Activated CD8-positive, alpha-beta memory T cell treated with anti-CD3 and anti-CD28 coated beads for 1 hour (primary cell): ENCODE results near the gene SDR39U1.
"Not testable (repeated sequence)": the region's sequence is repeated elsewhere in the genome, so short reads cannot be mapped to it uniquely, and the experiment has no call there.

Experiments used
- DNase-seq, 2 donors: peaks; one replicate each; pipeline ENCODE4 v3.0.0-alpha.2; 2020; ENCODE audit warnings: low read depth in 1 of 2; ENCODE audit errors: extremely low read depth in 1 of 2

SDR39U1 gene, protein sequence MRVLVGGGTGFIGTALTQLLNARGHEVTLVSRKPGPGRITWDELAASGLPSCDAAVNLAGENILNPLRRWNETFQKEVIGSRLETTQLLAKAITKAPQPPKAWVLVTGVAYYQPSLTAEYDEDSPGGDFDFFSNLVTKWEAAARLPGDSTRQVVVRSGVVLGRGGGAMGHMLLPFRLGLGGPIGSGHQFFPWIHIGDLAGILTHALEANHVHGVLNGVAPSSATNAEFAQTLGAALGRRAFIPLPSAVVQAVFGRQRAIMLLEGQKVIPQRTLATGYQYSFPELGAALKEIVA

DNA sequence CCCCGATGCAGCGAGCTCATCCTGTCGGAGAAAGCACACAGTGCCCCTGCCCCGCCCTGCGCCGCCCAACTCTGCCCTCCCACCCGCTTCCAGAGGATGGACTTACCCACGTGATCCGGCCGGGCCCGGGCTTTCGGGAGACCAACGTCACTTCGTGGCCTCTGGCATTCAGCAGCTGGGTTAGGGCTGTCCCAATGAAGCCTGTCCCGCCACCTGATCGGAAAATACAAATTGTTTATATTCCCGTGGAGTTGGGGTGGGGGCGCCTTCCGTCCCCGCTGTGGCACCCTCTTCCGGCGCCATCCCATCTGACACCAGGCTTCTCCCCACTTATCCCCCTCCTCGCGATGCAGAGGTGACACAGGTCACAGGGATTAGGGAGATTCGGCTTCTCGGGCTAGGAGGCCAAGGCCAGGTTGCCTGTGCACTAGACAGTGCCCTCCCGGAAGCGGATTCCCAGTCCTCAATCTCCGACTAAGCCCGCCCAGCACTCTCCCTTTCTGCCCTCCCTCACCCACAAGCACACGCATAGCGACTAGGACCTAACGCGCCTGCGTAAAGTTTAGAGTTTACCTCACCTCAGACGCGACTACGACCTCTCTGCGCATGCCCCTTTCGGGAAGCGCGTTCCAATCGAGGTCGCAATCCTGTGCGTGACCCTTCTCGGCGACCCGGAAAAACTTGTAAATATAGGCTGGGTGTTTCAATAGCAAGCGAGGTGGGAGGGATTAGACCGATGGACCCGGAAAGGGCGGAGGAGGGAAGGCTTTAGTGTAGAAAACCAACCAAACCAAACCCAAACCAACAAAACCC is at the start of gene SDR39U1:
Gene SDR39U1, minus strand, starts transcription at position 537 of the 813 bp plus-strand sequence. Its CDS starts 7 bp downstream, at position 530.
- DNase-seq, result peak; percentile 88 to 93

DNA sequence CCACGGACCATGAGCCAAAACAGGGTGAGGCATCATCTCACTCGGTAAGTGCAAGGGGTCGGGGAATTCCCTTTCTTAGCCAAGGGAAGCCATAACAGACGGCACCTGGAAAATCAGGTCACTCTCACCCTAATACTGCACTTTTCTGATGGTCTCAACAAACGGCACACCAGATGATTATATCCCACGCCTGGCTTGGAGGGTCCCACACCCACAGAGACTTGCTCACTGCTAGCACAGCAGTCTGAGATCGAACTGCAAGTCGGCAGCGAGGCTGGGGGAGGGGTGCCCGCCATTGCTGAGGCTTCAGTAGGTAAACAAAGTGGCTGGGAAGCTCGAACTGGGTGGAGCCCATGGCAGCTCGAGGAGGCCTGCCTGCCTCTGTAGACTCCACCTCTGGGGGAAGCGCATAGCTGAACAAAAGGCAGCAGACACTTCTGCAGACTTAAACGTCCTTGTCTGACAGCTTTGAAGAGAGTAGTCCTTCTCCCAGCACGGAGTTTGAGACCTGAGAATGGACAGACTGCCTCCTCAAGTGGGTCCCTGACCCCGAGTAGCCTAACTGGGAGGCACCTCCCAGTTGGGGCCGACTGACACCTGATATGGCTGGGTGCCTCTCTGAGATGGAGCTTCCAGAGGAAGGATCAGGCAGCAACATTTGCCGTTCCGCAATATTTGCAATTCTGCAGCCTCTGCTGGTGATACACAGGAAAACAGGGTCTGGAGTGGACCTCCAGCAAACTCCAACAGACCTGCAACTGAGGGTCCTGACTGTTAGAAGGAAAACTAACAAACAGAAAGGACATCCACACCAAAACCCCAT is 49.2 kb upstream of the SDR39U1 start:
- not testable (repeated sequence) for DNase-seq

DNA sequence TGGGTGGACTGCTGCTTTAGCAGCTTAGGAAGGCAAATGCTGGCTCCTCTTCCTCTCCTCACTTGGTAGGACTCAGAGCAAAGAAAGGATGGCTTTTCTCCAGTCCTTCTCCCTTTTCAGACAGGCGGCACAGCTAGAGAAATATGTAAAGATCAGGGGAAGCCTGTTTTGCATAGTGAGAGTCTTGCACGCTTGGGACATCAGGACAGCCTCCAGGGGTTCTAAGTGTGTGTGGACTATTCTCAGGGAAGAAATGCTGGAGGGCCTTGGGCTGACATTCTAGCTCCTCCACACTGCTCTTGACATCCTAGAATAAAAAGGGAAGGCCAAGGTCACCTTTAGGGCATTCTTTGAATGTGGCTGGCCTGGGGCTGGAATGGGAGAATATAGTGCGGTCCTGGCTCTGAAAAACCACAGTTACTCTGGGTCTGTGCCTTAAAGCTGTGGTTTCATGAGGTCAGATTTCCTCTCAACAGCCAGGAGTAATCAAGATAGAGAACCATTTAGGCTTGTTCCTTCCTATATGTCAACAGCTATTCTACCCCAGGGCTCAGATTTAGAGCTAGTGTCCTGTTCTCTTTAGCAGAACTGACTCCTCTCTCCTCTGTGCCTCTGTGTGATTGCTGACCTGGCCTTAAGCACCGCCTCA is 41.2 kb upstream of the SDR39U1 start:
- no peak for DNase-seq

DNA sequence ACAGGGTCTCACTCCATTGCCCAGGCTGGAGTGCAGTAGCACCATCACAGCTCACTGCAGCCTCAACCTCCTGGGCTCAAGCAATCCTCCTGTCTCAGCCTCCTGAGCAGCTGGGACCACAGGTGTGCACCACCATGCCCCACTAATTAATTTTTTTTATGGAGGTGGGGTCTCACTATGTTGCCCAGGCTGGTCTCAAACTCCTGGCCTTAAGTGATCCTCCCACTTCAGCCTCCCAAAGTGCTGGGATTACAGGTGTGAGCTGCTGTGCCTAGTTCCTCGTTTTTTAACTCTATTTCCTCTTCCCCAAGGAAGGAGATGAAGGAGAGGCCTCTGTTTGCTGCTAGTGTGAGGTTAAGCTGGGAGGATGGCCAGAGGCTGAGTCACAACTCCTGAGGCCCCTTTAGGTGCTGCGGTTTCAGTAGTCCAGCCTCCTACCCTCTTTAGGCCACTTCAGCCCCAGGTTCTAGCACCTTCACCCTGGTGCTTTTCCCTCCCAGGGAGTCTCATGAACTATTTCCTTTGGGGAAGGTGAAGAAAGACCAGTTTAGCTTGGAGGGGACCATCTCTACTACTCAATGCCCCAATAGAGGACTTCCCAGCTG is 40.2 kb upstream of the SDR39U1 start:
- DNase-seq, result not testable (repeated sequence)

DNA sequence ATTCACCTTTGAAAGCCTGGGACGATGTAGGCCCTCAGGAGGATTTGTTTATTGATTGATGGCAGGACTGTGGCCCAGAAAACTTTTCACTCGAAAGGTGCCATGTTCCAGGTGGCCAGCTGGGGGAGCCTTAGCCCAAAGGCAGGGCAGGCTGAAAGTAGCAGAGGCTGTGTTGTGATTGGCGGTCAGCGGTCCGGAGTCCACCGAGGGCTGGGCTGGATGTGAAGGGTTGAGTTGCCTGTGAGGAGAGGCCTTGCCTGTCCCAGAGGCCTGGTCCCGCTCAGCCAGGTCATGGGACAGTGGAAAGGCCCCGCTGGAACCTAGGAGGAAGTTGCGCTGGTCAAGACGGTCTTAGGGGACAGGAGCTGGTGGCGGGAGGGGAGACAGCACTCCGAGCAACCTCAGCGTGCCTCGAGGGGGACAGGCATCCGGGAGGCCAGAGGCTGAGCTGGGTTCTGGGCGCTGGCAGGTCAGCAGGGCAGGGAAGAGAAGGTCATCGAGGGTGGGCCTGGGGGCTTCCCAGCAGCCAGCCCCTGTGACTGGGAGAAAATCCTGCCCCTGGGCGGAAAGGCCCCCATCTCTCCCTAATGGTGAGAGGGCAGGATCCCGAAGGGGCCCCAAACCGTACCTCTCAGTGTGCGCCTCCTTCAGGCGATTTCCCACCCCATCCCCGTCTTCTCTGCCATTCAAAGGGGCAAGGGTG is 39.2 kb upstream of the SDR39U1 start:
- peak in 1 of 2 donors; percentile 17 for DNase-seq

DNA sequence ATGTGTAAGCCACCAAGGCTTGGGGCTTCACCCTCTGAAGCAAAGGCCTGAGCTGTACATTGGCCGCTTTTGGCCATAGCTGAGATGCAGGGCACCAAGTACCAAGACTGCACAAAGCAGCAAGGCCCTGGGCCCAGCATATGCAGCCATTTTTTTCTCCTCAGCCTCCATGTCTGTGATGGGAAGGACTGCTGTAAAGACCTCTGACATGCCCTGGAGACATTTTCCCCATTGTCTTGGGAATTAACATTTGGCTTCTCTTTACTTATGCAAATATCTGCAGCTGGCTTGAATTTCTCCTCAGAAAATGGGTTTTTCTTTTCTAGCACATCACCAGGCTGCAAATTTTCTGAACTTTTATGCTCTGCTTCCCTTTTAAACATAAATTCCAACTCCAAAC is 37.4 kb upstream of the SDR39U1 start:
- DNase-seq, result not testable (repeated sequence)

DNA sequence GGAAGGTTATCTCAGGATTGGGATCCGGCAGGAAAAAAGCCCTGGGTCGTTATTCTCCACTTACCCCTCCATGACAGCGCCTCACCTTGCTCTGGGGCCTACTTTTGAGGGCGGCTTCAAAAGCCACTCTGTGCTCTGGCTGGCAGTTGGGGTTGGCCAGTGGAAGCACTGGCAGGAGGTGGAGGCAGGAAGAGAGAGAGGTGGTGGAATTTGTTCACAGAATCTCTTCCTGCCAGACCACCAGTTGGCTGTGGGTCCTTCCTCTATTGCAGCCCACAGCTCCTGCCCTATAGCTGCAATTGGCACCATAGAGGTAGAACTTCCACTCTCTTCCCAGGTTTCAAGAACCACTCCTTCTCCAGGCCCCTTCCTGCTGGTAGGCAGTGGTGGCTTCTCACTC is 32.7 kb upstream of the SDR39U1 start:
- no peak for DNase-seq

DNA sequence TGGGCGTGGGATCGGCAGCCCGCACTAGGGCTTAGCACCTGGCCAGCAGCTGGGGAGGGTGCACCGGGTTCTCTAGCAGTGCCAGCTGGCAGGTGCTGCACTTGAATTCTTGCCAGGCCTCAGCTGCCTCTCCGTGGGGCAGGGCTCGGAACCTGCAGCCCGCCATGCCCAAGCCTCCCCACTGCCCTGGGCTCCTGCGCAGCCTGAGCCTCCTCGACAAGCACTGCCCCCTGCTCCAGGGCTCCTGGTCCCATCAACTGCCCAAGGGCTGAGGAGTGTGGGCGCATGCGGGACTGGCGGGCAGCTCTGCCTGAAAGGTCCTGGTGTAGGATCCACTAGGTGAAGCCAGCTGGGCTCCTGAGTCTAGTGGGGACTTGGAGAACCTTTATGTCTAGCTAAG is 30.6 kb upstream of the SDR39U1 start:
- DNase-seq, result no peak

DNA sequence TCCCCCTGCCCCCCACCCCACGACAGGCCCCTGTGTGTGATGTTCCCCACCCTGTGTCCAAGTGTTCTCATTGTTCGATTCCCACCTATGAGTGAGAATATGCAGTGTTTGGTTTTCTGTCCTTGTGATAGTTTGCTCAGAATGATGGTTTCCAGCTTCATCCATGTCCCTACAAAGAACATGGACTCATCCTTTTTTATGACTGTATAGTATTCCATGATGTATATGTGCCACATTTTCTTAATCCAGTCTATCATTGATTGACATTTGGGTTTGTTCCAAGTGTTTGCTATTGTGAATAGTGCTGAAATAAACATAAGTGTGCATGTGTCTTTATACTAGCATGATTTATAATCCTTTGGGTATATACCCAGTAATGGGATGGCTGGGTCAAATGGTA is 27.9 kb upstream of the SDR39U1 start:
- DNase-seq, result not testable (repeated sequence)

DNA sequence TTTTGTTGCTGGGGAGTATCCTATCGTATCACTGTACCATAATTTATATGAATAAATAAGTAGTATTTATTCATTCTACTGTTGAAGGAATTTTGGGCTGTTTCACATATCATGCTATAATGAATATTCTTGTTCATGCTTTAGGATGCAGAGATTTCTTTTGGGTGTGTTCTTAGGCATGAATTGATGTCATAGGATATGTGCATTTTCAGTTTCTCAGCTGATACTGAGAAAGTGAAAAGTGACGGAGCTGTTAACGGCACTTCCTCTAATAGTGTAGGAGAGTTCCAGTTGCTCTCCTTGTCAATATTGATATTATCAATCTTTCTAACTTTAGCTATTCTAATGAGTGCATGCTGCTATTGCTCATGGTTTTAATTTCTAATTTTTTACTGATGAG is 23.2 kb upstream of the SDR39U1 start:
- DNase-seq, result no peak

DNA sequence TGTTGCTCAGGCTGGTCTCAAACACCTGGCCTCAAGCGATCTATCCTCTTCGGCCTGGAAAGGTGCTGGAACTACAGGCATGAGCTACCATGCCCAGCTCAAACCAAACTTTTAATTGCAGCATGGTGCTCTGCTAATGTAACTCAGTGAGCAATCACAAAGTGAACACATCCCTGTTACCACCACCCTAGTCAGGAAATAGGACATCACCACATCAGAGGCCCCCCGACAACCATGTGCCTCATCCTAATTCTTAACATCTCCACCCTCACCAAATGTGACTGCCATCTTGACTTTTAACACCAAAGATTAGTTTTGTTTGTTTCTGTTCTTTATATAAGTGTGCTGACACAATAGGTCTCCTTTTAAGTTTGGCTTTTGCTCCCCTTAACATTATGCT is 22.8 kb upstream of the SDR39U1 start:
- no peak for DNase-seq

DNA sequence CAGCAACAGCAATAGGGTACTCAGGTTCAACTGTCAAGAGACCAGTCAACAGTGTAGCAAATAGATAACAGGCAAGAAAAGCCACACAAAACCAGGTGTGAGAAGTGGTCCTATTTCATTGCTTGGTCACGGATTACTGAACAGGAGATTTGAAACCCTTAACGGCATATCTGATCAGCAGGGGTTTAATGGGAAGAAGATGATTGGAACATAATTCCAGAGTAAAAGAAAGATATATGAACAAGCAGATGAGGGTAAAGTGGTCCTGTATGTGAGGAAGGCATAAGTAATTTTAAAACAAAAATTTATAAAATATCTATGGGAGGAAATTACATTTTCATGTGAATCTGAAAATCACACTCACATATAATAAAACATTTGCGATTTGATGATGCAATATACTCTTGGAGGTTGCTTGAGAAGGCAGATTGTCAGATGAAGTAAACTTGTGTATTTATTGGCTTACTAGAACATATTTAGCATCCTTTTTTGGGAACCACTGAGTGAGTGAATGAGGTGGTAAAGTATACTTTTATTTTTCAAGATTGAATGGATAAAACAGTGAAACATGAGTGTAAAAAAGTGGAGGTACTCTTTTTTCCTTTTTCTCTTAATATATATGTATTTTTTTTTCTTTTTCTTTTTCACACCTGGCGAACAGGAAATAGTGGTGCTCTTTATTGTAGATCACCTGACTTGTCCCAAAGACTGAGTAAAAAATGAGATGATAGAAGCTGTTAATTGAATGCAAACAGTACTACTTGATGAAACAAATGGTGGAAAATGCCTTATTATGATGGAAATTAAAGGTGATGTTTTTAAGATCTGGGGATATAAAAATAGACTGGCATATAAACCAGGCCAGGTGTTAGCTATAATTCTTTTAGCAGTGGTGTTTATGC is 21.6 kb upstream of the SDR39U1 start:
- no peak for DNase-seq

DNA sequence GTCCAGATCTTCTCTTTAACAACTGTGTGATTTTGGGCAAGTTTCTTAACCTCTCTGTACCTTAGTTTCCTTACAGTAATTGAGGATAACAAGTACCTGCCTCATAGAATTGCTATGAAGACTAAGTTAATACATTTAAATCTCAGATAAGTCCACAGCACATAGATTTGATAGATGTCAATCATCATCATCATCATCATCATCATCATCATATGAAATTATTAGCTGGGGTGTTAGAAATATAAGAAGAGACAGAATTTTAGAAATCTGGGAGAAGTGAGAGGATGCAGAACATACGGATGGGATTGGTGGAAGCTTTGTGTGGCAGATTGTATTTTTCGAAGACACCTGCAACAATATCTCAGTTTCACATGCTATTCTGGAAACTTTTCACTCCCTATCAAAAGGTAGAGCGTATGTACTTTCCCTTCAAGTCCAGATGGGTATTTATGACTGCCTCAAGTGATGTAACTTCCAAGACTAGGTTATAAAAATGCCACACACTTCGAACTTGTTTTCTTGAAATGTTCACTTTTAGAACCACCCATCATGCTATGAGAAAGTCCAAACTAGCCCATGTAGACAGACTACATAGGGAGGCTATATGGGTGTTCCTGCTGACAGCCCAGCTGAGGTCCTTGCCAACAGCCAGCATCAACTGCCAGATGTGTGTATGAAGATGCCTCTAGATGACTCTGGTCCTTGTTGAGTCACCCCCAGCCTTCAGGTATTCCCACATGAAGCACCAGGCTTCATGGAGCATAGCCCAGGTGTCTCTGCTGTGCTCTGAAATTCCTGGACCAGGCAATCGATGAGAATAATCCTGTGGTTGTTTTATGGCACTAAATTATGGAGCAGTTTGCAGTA is 20.7 kb upstream of the SDR39U1 start:
- no peak for DNase-seq

DNA sequence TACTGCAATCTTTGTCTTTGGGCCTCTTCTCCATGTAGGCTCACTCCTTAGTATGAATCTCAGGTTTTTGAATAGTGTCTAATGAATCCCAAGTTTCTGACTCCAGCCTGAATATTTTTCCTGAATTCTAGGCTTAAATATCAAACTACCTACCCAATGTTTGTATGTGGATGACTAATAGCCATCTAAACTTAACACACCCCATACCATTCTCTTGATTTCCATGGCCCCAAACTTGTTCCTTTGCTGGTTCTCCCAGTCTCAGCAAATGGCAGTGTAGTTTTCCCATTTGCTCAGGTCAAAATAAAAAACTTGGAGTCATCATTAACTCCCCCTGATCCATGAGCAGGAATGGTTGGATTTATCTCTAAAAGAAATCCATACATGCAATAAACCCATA is 18.8 kb upstream of the SDR39U1 start:
- DNase-seq, result no peak

DNA sequence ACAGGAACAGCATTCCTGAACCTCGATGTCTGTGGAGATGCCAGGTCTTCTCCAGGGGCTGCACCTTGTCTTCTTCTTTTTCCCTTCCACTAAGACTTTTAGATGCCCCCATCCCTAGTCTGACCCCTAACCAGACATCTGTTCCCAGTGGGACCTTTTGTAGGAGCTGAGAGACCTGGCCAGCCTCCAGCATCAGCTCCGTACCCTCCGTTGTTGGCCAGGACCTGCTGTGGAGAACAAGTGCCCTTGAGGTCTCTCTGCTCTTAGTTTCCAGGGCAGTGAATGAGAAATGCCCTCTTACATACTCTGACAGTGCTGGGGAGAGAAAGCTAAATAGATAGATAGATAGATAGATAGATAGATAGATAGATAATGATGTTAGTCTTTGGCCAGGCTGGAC is 16.8 kb upstream of the SDR39U1 start:
- no peak for DNase-seq

DNA sequence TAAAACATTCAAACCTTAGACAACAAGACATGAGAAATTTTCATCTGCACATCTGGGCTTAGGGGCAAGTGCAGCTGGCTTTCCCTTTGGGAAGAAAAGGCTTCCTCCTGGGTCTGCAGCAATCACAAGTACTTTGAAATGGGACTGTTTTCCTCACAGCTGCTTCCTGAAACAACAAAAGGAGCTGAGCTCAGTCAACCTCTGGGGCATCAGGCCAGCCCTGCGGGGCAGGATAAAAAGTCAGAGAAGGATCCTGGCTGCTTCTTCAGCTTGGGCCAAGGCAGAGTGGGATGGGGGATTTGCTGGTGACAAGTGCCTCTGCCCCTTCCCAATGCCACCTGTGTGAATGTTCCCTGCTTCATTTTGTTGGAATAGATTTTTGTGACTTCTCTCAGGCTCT is 16.2 kb upstream of the SDR39U1 start:
- no peak for DNase-seq

DNA sequence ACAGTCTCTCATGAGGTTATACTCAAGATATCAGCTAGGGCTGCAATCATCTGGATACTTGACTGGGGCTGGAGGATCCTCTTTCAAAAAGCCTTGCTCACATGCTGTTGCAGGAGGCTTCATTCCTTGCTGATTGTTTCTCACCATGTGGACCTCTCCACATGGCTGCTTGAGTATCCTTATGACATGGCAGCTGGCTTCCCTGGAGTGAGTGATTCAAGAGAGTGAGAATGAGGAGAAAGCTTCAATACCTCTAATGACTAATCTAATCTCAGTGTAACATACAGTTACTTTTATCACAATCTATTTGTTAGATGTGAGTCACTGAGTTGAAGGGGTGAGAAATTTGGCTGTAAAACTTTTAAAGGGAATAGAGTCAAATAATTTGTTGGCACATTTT is 14.4 kb upstream of the SDR39U1 start:
- no peak for DNase-seq

DNA sequence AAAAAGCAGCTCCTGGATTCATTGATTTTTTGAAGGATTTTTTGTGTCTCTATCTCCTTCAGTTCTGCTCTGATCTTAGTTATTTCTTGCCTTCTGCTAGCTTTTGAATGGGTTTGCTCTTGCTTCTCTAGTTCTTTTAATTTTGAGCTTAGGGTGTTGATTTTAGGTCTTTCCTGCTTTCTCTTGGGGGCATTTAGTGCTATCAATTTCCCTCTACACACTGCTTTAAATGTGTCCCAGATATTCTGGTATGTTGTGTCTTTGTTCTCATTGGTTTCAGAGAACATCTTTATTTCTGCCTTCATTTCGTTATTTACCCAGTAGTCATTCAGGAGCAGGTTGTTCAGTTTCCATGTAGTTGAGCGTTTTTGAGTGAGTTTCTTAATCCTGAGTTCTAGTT is 8.3 kb upstream of the SDR39U1 start:
- not testable (repeated sequence) for DNase-seq
